ENCODE results near the gene EMX1. TPM values are rescaled to one million over a fixed set of nuclear protein-coding genes. Genes with fewer than 3 reads are reported as not detected.

EMX1 gene
- total and polyA plus RNA-seq, 2 of the 13 experiments (the other 11 are each of a cell fraction or from before 2014, with no cell fraction given) = 0.62 to 4.9 TPM

- TF ChIP-seq, protein P1, sequence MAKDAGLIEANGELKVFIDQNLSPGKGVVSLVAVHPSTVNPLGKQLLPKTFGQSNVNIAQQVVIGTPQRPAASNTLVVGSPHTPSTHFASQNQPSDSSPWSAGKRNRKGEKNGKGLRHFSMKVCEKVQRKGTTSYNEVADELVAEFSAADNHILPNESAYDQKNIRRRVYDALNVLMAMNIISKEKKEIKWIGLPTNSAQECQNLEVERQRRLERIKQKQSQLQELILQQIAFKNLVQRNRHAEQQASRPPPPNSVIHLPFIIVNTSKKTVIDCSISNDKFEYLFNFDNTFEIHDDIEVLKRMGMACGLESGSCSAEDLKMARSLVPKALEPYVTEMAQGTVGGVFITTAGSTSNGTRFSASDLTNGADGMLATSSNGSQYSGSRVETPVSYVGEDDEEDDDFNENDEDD (CRISPR knock-in tag; IDR thresholded peaks at IDR 0.05; ENCODE audit: borderline replicate concordance) = peak; percentile 63; the same call in 1 of the 2 replicates
- TF ChIP-seq TSC22D2 (CRISPR knock-in tag; IDR thresholded peaks at IDR 0.05; ENCODE audit: borderline replicate concordance) (no peak), CENPX (CRISPR knock-in tag; IDR thresholded peaks at IDR 0.05) (no peak), FOSL2 (CRISPR knock-in tag; IDR thresholded peaks at IDR 0.05) (no peak), ZNF850 (CRISPR knock-in tag; conservative IDR thresholded peaks at IDR 0.05) (no peak), ZNF597 (CRISPR knock-in tag; IDR thresholded peaks at IDR 0.05) (no peak), ISX (CRISPR knock-in tag; conservative IDR thresholded peaks at IDR 0.05) (no peak), TP53 (CRISPR knock-in tag; conservative IDR thresholded peaks at IDR 0.05) (no peak), ZNF501 (CRISPR knock-in tag; IDR thresholded peaks at IDR 0.05) (0 out of 2 replicates have a peak, but pooled peaks have one; percentile 22), ZNF354B (CRISPR knock-in tag; IDR thresholded peaks at IDR 0.05) (no peak), ZNF367 (CRISPR knock-in tag; IDR thresholded peaks at IDR 0.05; ENCODE audit: borderline replicate concordance) (no peak), ZNF619 (CRISPR knock-in tag; IDR thresholded peaks at IDR 0.05) (peak; percentile 60; the same call in 1 of the 2 replicates), RARG (CRISPR knock-in tag; IDR thresholded peaks at IDR 0.05; ENCODE audit: low read depth) (no peak), ATAD3A (CRISPR knock-in tag; IDR thresholded peaks at IDR 0.05) (no peak), ATF7-NPFF (CRISPR knock-in tag; IDR thresholded peaks at IDR 0.05; ENCODE audit: low read depth) (no peak), SMC3 (IDR thresholded peaks at IDR 0.05; ENCODE audit: low read length) (no peak), HMGA1 (CRISPR knock-in tag; conservative IDR thresholded peaks at IDR 0.05) (no peak)
- TF ChIP-seq, protein P2, sequence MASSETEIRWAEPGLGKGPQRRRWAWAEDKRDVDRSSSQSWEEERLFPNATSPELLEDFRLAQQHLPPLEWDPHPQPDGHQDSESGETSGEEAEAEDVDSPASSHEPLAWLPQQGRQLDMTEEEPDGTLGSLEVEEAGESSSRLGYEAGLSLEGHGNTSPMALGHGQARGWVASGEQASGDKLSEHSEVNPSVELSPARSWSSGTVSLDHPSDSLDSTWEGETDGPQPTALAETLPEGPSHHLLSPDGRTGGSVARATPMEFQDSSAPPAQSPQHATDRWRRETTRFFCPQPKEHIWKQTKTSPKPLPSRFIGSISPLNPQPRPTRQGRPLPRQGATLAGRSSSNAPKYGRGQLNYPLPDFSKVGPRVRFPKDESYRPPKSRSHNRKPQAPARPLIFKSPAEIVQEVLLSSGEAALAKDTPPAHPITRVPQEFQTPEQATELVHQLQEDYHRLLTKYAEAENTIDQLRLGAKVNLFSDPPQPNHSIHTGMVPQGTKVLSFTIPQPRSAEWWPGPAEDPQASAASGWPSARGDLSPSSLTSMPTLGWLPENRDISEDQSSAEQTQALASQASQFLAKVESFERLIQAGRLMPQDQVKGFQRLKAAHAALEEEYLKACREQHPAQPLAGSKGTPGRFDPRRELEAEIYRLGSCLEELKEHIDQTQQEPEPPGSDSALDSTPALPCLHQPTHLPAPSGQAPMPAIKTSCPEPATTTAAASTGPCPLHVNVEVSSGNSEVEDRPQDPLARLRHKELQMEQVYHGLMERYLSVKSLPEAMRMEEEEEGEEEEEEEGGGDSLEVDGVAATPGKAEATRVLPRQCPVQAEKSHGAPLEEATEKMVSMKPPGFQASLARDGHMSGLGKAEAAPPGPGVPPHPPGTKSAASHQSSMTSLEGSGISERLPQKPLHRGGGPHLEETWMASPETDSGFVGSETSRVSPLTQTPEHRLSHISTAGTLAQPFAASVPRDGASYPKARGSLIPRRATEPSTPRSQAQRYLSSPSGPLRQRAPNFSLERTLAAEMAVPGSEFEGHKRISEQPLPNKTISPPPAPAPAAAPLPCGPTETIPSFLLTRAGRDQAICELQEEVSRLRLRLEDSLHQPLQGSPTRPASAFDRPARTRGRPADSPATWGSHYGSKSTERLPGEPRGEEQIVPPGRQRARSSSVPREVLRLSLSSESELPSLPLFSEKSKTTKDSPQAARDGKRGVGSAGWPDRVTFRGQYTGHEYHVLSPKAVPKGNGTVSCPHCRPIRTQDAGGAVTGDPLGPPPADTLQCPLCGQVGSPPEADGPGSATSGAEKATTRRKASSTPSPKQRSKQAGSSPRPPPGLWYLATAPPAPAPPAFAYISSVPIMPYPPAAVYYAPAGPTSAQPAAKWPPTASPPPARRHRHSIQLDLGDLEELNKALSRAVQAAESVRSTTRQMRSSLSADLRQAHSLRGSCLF (CRISPR knock-in tag; IDR thresholded peaks at IDR 0.05; ENCODE audit: borderline replicate concordance) = no peak
- TF ChIP-seq, protein P3, sequence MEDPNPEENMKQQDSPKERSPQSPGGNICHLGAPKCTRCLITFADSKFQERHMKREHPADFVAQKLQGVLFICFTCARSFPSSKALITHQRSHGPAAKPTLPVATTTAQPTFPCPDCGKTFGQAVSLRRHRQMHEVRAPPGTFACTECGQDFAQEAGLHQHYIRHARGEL (CRISPR knock-in tag; IDR thresholded peaks at IDR 0.05) = no peak
- TF ChIP-seq, protein P4, sequence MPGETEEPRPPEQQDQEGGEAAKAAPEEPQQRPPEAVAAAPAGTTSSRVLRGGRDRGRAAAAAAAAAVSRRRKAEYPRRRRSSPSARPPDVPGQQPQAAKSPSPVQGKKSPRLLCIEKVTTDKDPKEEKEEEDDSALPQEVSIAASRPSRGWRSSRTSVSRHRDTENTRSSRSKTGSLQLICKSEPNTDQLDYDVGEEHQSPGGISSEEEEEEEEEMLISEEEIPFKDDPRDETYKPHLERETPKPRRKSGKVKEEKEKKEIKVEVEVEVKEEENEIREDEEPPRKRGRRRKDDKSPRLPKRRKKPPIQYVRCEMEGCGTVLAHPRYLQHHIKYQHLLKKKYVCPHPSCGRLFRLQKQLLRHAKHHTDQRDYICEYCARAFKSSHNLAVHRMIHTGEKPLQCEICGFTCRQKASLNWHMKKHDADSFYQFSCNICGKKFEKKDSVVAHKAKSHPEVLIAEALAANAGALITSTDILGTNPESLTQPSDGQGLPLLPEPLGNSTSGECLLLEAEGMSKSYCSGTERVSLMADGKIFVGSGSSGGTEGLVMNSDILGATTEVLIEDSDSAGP (CRISPR knock-in tag; IDR thresholded peaks at IDR 0.05; ENCODE audit: borderline replicate concordance) = no peak
Measured at GRCh38 chr2:72888438-72889202, 28.7 kb upstream of the EMX1 start (continued).

Measured in HepG2 (cell line).